GM21723 (cell line): ENCODE data around the gene GGCT.

Experiments used
- ATAC-seq: cut with Tn5 transposase; IDR thresholded peaks from one replicate; pipeline ENCODE4 v1.9.1; 2021; ENCODE audit warnings: mild to moderate bottlenecking, moderate library complexity; ENCODE audit not compliant: unreplicated experiment

Gene GGCT

DNA sequence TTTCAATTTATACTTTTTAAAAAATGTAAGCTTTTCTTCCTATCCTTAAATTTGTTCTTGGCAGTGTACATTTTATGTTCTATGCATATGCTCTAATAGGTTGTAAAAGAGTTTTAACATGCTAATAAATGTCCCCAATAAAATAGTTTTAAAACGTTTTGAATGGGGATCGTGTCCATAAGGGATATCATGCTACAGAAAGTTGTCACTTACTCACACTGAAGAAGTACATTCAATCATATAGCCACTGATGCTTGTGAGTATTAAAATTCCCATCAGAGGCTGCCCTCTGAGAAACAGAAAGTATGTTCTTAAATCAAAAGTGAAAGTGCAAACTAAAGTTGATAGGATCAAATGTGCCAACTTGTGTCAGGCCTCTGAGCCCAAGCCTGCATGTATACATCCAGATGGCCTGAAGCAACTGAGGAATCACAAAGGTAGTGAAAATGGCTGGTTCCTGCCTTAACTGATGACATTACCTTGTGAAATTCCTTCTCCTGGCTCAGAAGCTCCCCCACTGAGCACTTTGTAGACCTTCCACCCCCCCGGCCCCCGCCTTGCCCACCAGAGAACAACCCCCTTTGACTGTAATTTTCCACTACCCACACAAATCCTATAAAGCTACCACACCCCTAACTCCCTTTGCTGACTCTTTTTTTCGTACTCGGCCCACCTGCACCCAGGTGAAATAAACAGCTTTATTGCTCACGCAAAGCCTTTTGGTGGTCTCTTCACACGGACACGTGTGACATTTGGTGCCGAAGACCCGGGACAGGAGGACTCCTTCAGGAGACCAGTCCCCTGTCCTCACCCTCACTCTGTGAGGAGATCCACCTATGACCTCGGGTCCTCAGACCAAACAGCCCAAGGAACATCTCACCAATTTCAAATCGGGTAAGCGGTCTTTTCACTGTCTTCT is 25.2 kb downstream of the GGCT start:
- no peak for ATAC-seq

DNA sequence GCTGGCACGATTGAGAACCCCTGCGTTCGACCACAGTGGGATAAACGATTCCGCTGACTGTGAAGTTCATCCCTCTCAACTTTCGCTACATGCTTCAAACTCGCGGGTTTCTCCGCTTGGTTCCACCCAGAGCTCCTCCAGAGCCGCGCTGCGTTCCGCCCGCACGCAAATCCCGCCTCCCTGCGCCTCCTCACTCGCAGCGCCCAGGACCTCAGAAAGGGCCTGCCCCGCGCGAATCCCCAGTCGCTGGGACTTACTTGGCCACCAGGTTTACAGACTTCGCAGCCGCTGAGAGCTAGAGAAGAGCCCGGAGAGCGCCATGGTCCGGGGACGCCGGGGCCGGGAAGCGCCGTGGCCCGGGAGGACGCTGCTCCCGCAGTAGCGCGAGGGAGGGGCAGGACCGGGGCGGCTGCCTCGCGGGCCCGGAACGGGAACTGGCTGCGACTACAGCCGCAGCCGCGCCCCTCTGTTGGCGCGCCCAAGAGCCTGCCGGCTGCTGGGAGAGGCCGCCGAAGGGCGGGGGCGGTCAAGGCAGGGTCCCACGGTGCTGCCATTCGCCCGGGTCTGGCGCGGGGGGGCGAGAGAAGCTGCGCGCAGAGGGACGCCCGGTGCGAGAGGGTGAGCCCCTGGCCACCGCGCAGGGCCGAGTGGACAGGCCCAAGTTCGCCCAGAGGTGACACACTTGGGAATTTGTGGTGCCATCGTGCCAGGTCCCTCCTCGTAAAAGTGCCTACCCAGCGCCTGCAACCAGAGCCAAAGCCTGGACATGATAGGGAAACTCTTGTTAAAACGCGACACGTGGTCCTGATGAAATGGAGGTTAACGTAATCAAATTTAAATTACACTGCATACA is 26.1 kb downstream of the GGCT start, which contains the start of gene NOD1:
TSS of gene NOD1 (minus strand) at position 436 of the 853 bp plus-strand sequence. CDS start 21,863 bp downstream, outside the sequence.
- ATAC-seq: peak; percentile 93

DNA sequence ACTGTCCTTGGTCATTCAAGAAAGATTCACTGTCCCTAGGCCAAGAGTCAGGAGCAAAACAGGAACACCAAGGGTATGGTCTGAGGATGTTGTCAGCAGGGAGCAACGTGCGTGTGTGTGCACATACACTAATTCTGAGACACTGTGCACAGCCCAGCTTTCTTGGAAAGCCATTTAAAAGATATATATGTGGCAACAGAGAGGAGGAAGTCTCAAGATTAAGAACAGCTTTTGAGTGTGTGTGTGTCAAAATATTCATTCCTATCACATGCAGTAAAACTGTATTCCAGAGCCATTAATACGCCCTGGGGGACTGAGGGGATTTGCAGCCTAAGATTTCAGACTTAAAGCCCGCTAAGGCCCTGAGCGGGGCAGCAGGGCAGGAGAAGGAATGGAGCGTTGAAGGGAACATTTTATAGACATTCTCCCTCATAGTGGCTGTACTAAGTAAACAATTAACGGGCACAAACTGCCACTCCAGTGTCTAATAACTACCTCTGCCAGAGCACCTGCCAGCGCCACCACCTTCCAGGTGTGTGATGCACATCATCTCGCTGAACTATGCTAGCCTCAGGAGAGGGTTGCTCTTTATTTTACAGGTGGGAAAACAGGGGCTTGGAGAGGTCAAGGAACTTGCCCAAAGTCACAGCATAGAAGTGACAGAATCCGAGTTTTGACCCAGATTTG is 28.0 kb downstream of the GGCT start:
- no peak for ATAC-seq

- no peak for ATAC-seq
These were observed 29.0 kb downstream of the GGCT start for GRCh38 chr7:30475580-30475979.

GRCh38 chr7:30474893-30475292 is 29.7 kb downstream of the GGCT start:
- ATAC-seq: no peak

DNA sequence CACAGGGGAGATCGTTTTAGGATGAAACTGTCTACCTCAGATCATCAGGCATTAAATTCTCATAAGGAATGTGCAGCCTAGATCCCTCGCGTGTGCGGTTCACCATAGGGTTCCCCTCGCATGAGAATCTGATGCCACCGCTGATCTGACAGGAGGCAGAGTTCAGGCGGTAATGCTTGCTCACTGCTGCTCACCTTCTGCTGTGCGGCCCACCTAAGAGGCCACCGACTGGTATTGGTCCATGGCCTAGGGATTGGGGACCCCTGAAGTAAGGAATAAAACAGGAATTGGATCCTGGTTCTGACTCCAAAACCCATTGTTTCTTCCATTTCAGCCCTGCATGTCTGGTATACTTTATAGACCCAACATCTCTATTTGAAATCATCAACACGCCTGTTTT is 30.1 kb downstream of the GGCT start:
- ATAC-seq: no peak

- no peak for ATAC-seq
These were observed 30.7 kb downstream of the GGCT start for GRCh38 chr7:30473903-30474302.

GRCh38 chr7:30472784-30473775 is 31.5 kb downstream of the GGCT start:
- ATAC-seq: no peak

DNA sequence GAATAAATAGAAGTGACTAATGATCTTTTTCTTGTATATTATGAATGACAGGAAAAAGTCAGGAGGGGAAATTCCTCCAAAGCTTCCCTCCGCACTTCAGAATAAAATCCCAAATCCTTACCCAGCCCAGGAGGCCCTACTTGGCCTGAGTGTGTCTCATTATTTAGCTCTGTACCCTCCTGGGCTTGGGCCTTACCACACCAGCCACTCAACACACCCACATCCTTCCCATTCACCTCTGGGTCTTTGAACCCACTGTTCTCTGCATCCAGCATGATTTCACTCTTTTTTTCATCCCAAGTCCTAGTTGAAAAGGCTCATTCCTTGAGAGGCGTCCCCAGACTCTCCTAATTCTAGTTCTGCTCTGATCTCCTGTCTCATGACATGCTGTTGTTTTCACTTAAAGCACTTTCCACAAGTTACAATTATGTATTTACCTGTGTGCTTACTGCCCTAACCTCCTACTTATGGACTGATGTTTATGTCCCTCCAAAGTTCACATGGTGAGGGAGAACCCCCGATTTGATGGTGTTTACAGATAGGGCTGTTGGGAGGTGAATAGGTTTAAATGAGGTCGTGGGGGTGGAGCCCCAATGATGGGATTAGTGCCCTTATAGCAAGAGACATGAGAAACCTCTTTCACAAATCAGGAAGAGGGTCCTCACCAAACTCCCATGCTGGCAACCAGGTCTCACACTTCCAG is 32.4 kb downstream of the GGCT start:
- ATAC-seq: no peak

DNA sequence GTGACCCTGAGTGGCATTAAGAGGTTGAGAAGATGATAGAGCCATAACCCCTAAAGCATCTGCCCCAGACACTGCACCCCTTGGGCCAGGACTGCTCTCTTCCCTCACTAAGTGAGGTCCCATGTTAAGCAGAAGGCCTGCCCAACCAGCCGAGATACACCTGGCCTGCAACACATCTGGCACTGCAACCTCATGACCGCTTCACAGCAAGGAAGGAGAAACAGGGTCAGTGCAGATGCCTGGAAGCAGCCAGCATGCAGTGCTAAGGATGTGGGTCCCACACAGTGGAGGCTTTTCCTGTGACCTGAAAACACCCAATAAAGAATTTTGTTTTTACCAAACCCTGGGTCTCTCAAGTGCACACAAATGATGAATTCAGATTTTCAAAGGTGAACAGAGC is 33.4 kb downstream of the GGCT start:
- ATAC-seq: no peak

- ATAC-seq: no peak
These were observed 33.9 kb downstream of the GGCT start for GRCh38 chr7:30470771-30471170.

DNA sequence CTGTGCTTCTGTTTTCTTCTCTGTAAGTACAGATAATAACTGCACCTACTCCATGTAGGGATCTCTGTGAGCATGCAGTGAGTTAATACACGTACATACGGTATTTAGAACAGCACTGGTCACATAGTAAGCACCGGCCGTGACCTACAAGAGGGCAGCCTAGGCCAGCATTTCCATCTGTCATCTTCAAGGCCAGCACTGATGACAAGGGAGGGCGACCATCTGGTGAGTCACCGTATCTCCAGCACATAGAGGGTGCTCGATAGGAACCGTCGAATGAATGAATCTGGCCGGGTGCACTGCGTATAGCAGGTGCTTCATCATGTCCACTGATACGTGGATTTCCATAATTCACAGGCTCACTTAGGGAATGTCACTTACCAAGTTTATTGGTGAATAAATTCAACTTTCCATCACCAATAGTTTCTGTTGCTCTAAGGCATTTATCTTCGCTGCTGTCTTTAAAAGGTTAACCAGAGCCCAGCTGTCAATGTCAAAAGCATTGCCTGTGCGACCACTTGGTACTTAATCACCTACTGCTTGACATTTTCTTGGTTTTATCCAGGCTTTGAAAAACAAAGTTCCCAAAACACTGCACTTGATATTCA is 34.4 kb downstream of the GGCT start:
- no peak for ATAC-seq

DNA sequence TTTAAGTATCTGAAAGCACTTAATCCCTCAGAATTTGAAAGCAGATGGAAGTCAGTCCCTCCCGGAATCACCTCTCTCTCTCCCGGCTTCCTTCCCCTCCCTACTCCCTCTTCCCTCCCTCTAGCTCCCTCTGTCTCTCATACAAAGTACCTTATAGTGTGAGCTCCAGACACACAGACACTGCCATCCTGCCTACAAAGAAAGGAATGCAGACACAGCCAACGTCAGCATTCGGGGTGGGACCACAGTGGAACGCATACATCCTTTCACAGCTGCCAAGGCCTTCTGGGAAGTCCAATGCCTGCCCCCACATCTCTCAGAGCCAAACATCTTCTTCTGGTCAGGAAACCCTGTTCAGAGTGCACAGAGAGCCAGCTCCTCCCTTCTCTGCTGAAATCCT is 35.3 kb downstream of the GGCT start:
- ATAC-seq: no peak

DNA sequence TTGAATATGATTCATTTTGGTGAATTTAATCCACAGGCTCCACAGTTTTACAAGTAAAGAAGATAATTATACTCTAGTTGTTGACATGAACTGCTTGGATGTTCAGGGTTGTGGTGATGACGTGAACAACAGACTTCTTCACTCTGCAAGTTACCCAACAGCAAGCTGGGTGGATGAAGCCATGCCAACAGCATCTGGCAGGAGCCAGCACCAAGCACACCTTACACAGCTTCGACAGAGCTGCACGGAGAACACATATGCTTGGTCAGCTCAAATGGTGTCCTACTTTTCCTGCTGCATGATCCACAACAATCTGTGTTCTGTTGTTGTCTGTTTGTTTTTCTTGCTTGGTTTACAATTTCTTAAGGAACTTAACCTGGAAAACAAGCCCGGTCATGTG is 35.8 kb downstream of the GGCT start:
- no peak for ATAC-seq

DNA sequence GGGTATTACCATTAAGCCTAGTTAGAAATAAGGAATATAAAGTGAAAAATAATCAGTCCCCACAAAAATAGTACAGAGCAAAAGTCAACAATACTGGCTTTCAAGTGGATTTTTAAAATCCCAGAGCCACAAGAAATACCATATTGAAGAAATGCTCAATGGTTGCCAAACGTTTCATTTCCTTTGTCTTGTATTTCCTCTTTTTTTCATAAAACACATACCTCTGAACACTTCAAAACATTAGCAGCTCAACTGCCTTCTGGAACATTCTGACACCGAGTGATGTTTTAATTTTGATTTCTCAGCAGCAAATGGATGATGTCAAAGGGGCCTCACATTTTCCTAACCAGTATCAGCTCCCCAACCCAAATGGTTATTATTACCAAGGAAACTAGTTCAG is 36.6 kb downstream of the GGCT start:
- ATAC-seq: no peak

DNA sequence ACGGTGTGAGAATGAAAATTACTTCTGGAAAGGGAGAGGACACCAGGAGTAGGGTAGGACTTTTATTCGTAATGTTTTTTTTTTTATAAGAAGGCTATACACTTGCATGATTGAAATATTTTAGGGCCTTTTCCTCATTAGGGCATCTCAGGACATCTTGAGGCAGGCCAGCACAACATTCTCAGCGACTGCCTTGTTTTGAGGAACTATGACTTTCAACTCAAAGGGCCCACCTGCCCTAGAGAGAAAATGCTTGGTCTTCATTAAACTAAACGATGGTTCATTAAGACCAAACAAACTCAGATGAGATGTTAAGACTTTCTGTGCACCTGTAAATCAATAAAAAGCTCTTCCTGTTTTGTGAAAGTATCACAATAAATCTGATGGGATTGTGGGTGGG is 37.4 kb downstream of the GGCT start:
- ATAC-seq: no peak

DNA sequence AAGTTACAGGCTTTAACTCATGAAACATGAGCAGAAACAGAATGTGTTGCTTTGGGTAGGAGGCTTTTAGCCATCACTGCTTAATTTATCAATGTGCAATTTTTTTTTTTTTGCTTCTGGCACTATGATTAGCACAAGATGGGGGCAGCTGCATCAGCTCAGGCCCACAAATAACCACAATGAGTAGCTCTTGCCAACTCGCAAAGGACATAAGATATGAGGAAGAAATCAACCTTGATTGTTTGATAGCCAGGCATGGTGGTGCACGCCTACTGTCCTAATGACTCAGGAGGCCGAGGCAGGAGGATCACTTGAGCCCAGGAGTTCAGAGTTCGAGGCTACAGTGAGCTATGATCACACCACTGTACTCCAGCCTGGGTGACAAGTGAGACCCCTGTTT is 38.4 kb downstream of the GGCT start:
- no peak for ATAC-seq

GRCh38 chr7:30465811-30466180 is 38.8 kb downstream of the GGCT start:
- ATAC-seq: no peak
